ENCODE results near the gene CCDC141. TPM values are rescaled to one million over a fixed set of nuclear protein-coding genes. Genes with fewer than 3 reads are reported as not detected.

CCDC141 gene
- total RNA-seq, 2 experiments from 2014 or later: 30.6 to 31.5 TPM

GRCh38 chr2:178997477-178997876, 52.5 kb downstream of the CCDC141 start:
- peaks cover 33% of the 10 kb centered on the region for H3K36me3 Mint-ChIP-seq (ENCODE audit: low read depth)
- H3K4me1 ChIP-seq (ENCODE audit: insufficient read depth, low read length): no peaks in the 10 kb centered on the region
- no peaks in the 10 kb centered on the region for H3K27me3 ChIP-seq (ENCODE audit: control insufficient read depth in 1 of 2, insufficient read depth in 2 of 2, low read length in 2 of 2)
- no peaks in the 10 kb centered on the region for H3K27me3 Mint-ChIP-seq
- intact Hi-C loops (cut with DNase I, micrococcal nuclease): no loop called here
- H3K9me3 Mint-ChIP-seq: peaks cover 2% of the 10 kb centered on the region
- POLR2A ChIA-PET: interaction anchor here (1.5 kb wide), 1 partner anchor 34 kb away, joined by 5 read pairs; no protein-coding TSS in a partner anchor
- H3K27ac Mint-ChIP-seq: no peak overlapping the region
- TF ChIP-seq CTCF (IDR thresholded peaks at IDR 0.05): no peak
- ATAC-seq (ENCODE audit: poor library complexity): no peak
- DNase-seq: no peak
- no peak overlapping the region for H3K27ac ChIP-seq (ENCODE audit: low read depth in 1 of 2, low read length in 2 of 2)
- CTCF ChIA-PET: no interaction called here
- no peak overlapping the region for H3K4me3 ChIP-seq (ENCODE audit: low read length)
- H3K36me3 ChIP-seq (ENCODE audit: insufficient read depth, low read length): no peaks in the 10 kb centered on the region
- no peak overlapping the region for H3K4me3 Mint-ChIP-seq
- peaks cover 10% of the 10 kb centered on the region for H3K4me1 Mint-ChIP-seq (ENCODE audit: low read depth)
- peaks cover 0 to 6% of the 10 kb centered on the region in 2 experiments for H3K9me3 ChIP-seq (ENCODE audit: control insufficient read depth in 1 of 2, insufficient read depth in 1 of 2, low read length in 2 of 2)

- Histone ChIP-seq H3K36me3 (ENCODE audit: insufficient read depth, low read length) (no peaks in the 10 kb centered on the region), H3K9me3 (ENCODE audit: control insufficient read depth in 1 of 2, insufficient read depth in 1 of 2, low read length in 2 of 2) (peaks cover 0 to 6% of the 10 kb centered on the region in 2 experiments), H3K27me3 (ENCODE audit: control insufficient read depth in 1 of 2, insufficient read depth in 2 of 2, low read length in 2 of 2) (no peaks in the 10 kb centered on the region), H3K27ac (ENCODE audit: low read depth in 1 of 2, low read length in 2 of 2) (no peak overlapping the region), H3K4me1 (ENCODE audit: insufficient read depth, low read length) (no peaks in the 10 kb centered on the region), H3K4me3 (ENCODE audit: low read length) (no peak overlapping the region)
- Mint-ChIP-seq H3K27me3 (no peaks in the 10 kb centered on the region), H3K9me3 (peaks cover 2% of the 10 kb centered on the region), H3K27ac (no peak overlapping the region), H3K4me3 (no peak overlapping the region), H3K36me3 (ENCODE audit: low read depth) (peaks cover 33% of the 10 kb centered on the region), H3K4me1 (ENCODE audit: low read depth) (peaks cover 10% of the 10 kb centered on the region)
- CTCF ChIA-PET: no interaction called here
- no peak for ATAC-seq (ENCODE audit: poor library complexity)
- DNase-seq: no peak
- no peak for TF ChIP-seq CTCF (IDR thresholded peaks at IDR 0.05)
- POLR2A ChIA-PET: interaction anchor here (1.5 kb wide), 1 partner anchor 35 kb away, joined by 5 read pairs; no protein-coding TSS in a partner anchor
- intact Hi-C loops (cut with DNase I, micrococcal nuclease): no loop called here
Observed at GRCh38 chr2:178997067-178997466, 52.9 kb downstream of the CCDC141 start.

- H3K36me3 Mint-ChIP-seq (ENCODE audit: low read depth): peaks cover 29% of the 10 kb centered on the region
Observed at GRCh38 chr2:178994264-178994663, 55.7 kb downstream of the CCDC141 start.

More at GRCh38 chr2:178994264-178994663, 55.7 kb downstream of the CCDC141 start:
- Histone ChIP-seq H3K27me3 (ENCODE audit: control insufficient read depth in 1 of 2, insufficient read depth in 2 of 2, low read length in 2 of 2) (no peaks in the 10 kb centered on the region), H3K4me1 (ENCODE audit: insufficient read depth, low read length) (no peaks in the 10 kb centered on the region), H3K9me3 (ENCODE audit: control insufficient read depth in 1 of 2, insufficient read depth in 1 of 2, low read length in 2 of 2) (peaks cover 0 to 6% of the 10 kb centered on the region in 2 experiments), H3K36me3 (ENCODE audit: insufficient read depth, low read length) (no peaks in the 10 kb centered on the region), H3K4me3 (ENCODE audit: low read length) (no peak overlapping the region), H3K27ac (ENCODE audit: low read depth in 1 of 2, low read length in 2 of 2) (no peak overlapping the region)
- DNase-seq (no peak), ATAC-seq (ENCODE audit: poor library complexity) (no peak)
- Mint-ChIP-seq H3K9me3 (peaks cover 2% of the 10 kb centered on the region), H3K4me1 (ENCODE audit: low read depth) (peaks cover 13% of the 10 kb centered on the region), H3K27me3 (no peaks in the 10 kb centered on the region), H3K27ac (no peak overlapping the region), H3K4me3 (no peak overlapping the region)
- intact Hi-C loops (cut with DNase I, micrococcal nuclease): no loop called here
- TF ChIP-seq CTCF (IDR thresholded peaks at IDR 0.05): no peak
- POLR2A ChIA-PET: no interaction called here
- CTCF ChIA-PET: no interaction called here
